DND-41 (cell line): ENCODE results near the gene YTHDF2.

Experiments
- CTCF ChIP-seq: IDR thresholded peaks from 2 replicates; pipeline ENCODE4 v1.5.1; 2012; ENCODE audit warnings: borderline replicate concordance, low read length, moderate library complexity, mild to moderate bottlenecking; ENCODE audit not compliant: poor library complexity, severe bottlenecking; ENCODE audit errors: extremely low read depth
- EZH2 ChIP-seq: IDR thresholded peaks from 3 replicates; pipeline ENCODE4 v1.6.1; 2012; ENCODE audit warnings: borderline replicate concordance, low read depth, mild to moderate bottlenecking, moderate library complexity, low read length, inconsistent platforms; ENCODE audit not compliant: severe bottlenecking

- TF ChIP-seq CTCF, result no peak
- no peak for TF ChIP-seq EZH2
These were observed 17.5 kb upstream of the YTHDF2 start for GRCh38 chr1:28719332-28719619.
